Gastrocnemius medialis (tissue), 4 donors: ENCODE data around the gene AIF1L.

Experiments used
- POLR2A ChIP-seq, 2 donors: fragments of 450-650 bp; IDR thresholded peaks; one replicate each; pipeline ENCODE4 v1.6.1; 2017; ENCODE audit warnings: antibody characterized with exemption in 2 of 2, mild to moderate bottlenecking in 2 of 2, moderate library complexity in 2 of 2
- TF ChIP-seq, protein P1 (sequence below), 5 experiments: fragments of 450-650 bp in 3 of 5; fragments of 200-600 bp in 2 of 5; sonication (generic) in 2 of 5; IDR thresholded peaks in 4 of 5; conservative IDR thresholded peaks in 1 of 5; 1 replicate in 4 of 5; 2 replicates in 1 of 5; pipeline ENCODE4 v1.5.1; 2016 to 2019; ENCODE audit warnings: antibody characterized with exemption in 5 of 5, mild to moderate bottlenecking in 3 of 5, moderate library complexity in 3 of 5

DNA sequence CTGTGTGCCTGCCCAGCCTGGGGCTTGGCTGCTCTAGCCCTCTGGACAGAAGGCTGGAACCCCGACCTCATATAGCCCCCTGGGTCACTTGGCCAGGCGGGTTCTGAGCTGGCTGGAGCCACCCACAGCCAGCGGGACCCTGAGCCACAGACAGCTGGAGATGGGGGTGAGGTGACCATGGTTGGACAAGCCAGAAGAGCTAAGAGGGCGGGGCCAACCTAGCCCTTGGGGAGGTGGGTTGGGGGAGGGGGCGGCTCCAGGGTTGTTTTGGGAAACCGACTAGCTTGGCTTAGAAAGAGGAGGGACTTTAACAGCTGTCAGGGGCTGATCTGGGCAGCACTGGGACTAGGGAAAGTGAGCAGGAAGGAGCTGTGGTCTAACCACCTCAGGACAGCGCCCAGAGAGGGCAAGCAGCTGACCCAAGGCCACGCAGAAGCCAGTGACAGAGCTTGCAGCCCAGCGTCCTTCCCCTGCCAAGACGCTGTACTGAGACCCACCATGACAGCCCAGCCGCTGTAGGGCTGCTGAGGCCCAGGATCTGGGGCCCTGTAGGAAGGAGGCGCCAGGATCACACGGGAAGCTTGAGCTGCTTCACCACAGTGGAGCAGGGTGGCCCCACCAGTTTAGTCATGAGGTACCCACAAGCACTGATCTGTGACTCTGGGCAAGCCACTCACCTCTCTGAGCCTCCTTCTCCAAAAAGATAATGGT is 2.2 kb downstream of the AIF1L start:
- TF ChIP-seq, protein P1, sequence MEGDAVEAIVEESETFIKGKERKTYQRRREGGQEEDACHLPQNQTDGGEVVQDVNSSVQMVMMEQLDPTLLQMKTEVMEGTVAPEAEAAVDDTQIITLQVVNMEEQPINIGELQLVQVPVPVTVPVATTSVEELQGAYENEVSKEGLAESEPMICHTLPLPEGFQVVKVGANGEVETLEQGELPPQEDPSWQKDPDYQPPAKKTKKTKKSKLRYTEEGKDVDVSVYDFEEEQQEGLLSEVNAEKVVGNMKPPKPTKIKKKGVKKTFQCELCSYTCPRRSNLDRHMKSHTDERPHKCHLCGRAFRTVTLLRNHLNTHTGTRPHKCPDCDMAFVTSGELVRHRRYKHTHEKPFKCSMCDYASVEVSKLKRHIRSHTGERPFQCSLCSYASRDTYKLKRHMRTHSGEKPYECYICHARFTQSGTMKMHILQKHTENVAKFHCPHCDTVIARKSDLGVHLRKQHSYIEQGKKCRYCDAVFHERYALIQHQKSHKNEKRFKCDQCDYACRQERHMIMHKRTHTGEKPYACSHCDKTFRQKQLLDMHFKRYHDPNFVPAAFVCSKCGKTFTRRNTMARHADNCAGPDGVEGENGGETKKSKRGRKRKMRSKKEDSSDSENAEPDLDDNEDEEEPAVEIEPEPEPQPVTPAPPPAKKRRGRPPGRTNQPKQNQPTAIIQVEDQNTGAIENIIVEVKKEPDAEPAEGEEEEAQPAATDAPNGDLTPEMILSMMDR (IDR thresholded peaks at IDR 0.05 in 4 of 5, conservative IDR thresholded peaks at IDR 0.05 in 1 of 5) = no peak
- TF ChIP-seq POLR2A (IDR thresholded peaks at IDR 0.05) = no peak
